SK-MEL-5 (cell line): ENCODE measurements around the gene KIAA0040. TPM values are rescaled to one million over a fixed set of nuclear protein-coding genes. Genes with fewer than 3 reads are reported as not detected.

Experiments used
- DNase-seq: peaks from one replicate; pipeline ENCODE4 v3.0.0-alpha.2; 2016; ENCODE audit warnings: low read depth, low spot score
- in situ Hi-C: cut with HindIII; loops from 2 replicates; pipeline ENCODE4 v1.10.0; 2016; ENCODE audit warnings: low sequenced_read_pairs, high pct_unique_total_duplicates, low pct_unique_long_range_greater_than_20kb
- total RNA-seq: library from RNA; depleted of rRNA; stranded (reverse); fragments of >200 nt; shearing (Covaris generic); gene quantifications from 2 replicates; pipeline ENCODE4 v1.2.3, GENCODE V29; 2014

Gene KIAA0040
- total RNA-seq, 1 experiment from 2014 or later, result 1.1 TPM

- no peak for DNase-seq
- in situ Hi-C loops, result no loop called here
Observed at GRCh38 chr1:175207971-175208370, 15.4 kb upstream of the KIAA0040 start.

- in situ Hi-C loops, result no loop called here
- no peak for DNase-seq
Observed at GRCh38 chr1:175206687-175207086, 14.1 kb upstream of the KIAA0040 start.

GRCh38 chr1:175204330-175204729, 11.8 kb upstream of the KIAA0040 start:
- in situ Hi-C loops, result no loop called here
- DNase-seq, result no peak

GRCh38 chr1:175203570-175204068, 11.0 kb upstream of the KIAA0040 start:
- no peak for DNase-seq
- in situ Hi-C loops, result no loop called here

- no peak for DNase-seq
- in situ Hi-C loops, result no loop called here
Observed at GRCh38 chr1:175200678-175201521, 8.3 kb upstream of the KIAA0040 start.

- no peak for DNase-seq
- in situ Hi-C loops, result no loop called here
Observed at GRCh38 chr1:175198332-175198731, 5.8 kb upstream of the KIAA0040 start.

GRCh38 chr1:175197531-175197930, 5.0 kb upstream of the KIAA0040 start:
- peak; percentile 60 for DNase-seq
- in situ Hi-C loops, result no loop called here

- in situ Hi-C loops, result no loop called here
Observed at GRCh38 chr1:175195798-175196197, 3.2 kb upstream of the KIAA0040 start.

GRCh38 chr1:175195281-175195680, 2.7 kb upstream of the KIAA0040 start:
- no peak for DNase-seq
- in situ Hi-C loops, result no loop called here

More at GRCh38 chr1:175195798-175196197, 3.2 kb upstream of the KIAA0040 start:
- no peak for DNase-seq

GRCh38 chr1:175193527-175193910, 943 bp upstream of the KIAA0040 start:
- in situ Hi-C loops, result no loop called here
- no peak for DNase-seq

- peak; percentile 6 for DNase-seq
- in situ Hi-C loops, result no loop called here
Observed at GRCh38 chr1:175192111-175192629, 406 bp downstream of the KIAA0040 start.

- DNase-seq, result no peak
- in situ Hi-C loops, result no loop called here
Observed at GRCh38 chr1:175191659-175192058, 917 bp downstream of the KIAA0040 start.

- no peak for DNase-seq
- in situ Hi-C loops, result no loop called here
Observed at GRCh38 chr1:175188936-175189335, 3.6 kb downstream of the KIAA0040 start.

GRCh38 chr1:175186433-175187160, 6.0 kb downstream of the KIAA0040 start:
- in situ Hi-C loops, result no loop called here
- DNase-seq, result no peak

- in situ Hi-C loops, result no loop called here
- DNase-seq, result no peak
Observed at GRCh38 chr1:175185903-175186302, 6.7 kb downstream of the KIAA0040 start.

GRCh38 chr1:175183586-175183985, 9.0 kb downstream of the KIAA0040 start:
- no peak for DNase-seq
- in situ Hi-C loops, result no loop called here

GRCh38 chr1:175182201-175182746, 10.3 kb downstream of the KIAA0040 start:
- DNase-seq, result no peak
- in situ Hi-C loops, result no loop called here
